ENCODE measurements around the gene LMTK3. TPM values are rescaled to one million over a fixed set of nuclear protein-coding genes. Genes with fewer than 3 reads are reported as not detected.

LMTK3 gene
- total RNA-seq, 1 donor = not detected

DNA sequence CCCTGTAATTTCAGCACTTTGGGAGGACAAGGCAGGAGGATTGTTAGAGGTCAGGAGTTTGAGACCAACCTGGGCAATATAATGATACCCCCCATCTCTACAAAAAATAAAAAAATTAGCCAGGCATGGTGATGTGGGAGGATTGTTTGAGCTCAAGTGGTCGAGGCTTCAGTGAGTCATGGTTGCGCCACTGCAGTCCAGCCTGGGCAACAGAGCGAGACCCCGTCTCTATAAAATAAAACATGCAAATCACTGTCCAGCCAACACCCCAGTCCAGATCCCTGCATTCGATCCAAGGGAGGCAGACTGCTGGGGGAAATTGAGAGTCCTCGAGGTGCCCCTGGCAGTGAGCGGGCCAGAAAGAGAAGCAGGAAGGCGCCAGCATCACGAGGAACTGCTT, 35.5 kb downstream of the LMTK3 start:
- Histone ChIP-seq H3K9me3 (ENCODE audit: low read depth, low read length) (no peaks in the 10 kb centered on the region), H3K27me3 (ENCODE audit: insufficient read depth, low read length) (no peaks in the 10 kb centered on the region), H3K36me3 (ENCODE audit: insufficient read depth, low read length) (peaks cover 70% of the 10 kb centered on the region), H3K4me3 (ENCODE audit: insufficient read depth, low read length) (no peak overlapping the region), H3K4me2 (ENCODE audit: insufficient read depth, low read length) (no peak overlapping the region), H3K4me1 (ENCODE audit: insufficient read depth, low read length) (peaks cover 14% of the 10 kb centered on the region), H3K27ac (ENCODE audit: low read depth, low read length) (no peak overlapping the region), H2AFZ (ENCODE audit: low read length) (no peak overlapping the region), H3K79me2 (ENCODE audit: insufficient read depth, low read length) (peaks cover 8% of the 10 kb centered on the region), H4K20me1 (ENCODE audit: insufficient read depth, low read length) (peaks cover 20% of the 10 kb centered on the region)
- TF ChIP-seq, protein P1, sequence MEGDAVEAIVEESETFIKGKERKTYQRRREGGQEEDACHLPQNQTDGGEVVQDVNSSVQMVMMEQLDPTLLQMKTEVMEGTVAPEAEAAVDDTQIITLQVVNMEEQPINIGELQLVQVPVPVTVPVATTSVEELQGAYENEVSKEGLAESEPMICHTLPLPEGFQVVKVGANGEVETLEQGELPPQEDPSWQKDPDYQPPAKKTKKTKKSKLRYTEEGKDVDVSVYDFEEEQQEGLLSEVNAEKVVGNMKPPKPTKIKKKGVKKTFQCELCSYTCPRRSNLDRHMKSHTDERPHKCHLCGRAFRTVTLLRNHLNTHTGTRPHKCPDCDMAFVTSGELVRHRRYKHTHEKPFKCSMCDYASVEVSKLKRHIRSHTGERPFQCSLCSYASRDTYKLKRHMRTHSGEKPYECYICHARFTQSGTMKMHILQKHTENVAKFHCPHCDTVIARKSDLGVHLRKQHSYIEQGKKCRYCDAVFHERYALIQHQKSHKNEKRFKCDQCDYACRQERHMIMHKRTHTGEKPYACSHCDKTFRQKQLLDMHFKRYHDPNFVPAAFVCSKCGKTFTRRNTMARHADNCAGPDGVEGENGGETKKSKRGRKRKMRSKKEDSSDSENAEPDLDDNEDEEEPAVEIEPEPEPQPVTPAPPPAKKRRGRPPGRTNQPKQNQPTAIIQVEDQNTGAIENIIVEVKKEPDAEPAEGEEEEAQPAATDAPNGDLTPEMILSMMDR (IDR thresholded peaks at IDR 0.05; ENCODE audit: extremely low read depth, low read depth, low read length) = no peak
- peak; percentile 9 for DNase-seq (ENCODE audit: insufficient read length, low spot score, missing footprints)

- no peak overlapping the region for H2AFZ ChIP-seq (ENCODE audit: low read length)
- TF ChIP-seq, protein P1 (IDR thresholded peaks at IDR 0.05; ENCODE audit: extremely low read depth, low read depth, low read length) = no peak
- H3K4me1 ChIP-seq (ENCODE audit: insufficient read depth, low read length) = peaks cover 9% of the 10 kb centered on the region
- H3K27ac ChIP-seq (ENCODE audit: low read depth, low read length) = no peak overlapping the region
- no peak overlapping the region for H3K4me3 ChIP-seq (ENCODE audit: insufficient read depth, low read length)
- no peak overlapping the region for H3K4me2 ChIP-seq (ENCODE audit: insufficient read depth, low read length)
- no peaks in the 10 kb centered on the region for H3K9me3 ChIP-seq (ENCODE audit: low read depth, low read length)
- H3K79me2 ChIP-seq (ENCODE audit: insufficient read depth, low read length) = peaks cover 13% of the 10 kb centered on the region
- DNase-seq (ENCODE audit: insufficient read length, low spot score, missing footprints) = peak; percentile 26
- peaks cover 76% of the 10 kb centered on the region for H3K36me3 ChIP-seq (ENCODE audit: insufficient read depth, low read length)
- no peaks in the 10 kb centered on the region for H3K27me3 ChIP-seq (ENCODE audit: insufficient read depth, low read length)
- peaks cover 23% of the 10 kb centered on the region for H4K20me1 ChIP-seq (ENCODE audit: insufficient read depth, low read length)
Measured at GRCh38 chr19:48475369-48476068, 36.1 kb downstream of the LMTK3 start.

GRCh38 chr19:48474084-48474592, 37.5 kb downstream of the LMTK3 start:
- H3K27ac ChIP-seq (ENCODE audit: low read depth, low read length) = no peak overlapping the region
- peaks cover 22% of the 10 kb centered on the region for H3K79me2 ChIP-seq (ENCODE audit: insufficient read depth, low read length)
- H3K27me3 ChIP-seq (ENCODE audit: insufficient read depth, low read length) = no peaks in the 10 kb centered on the region
- peak; percentile 11 for DNase-seq (ENCODE audit: insufficient read length, low spot score, missing footprints)
- peaks cover 32% of the 10 kb centered on the region for H4K20me1 ChIP-seq (ENCODE audit: insufficient read depth, low read length)
- H2AFZ ChIP-seq (ENCODE audit: low read length) = no peak overlapping the region
- H3K4me3 ChIP-seq (ENCODE audit: insufficient read depth, low read length) = no peak overlapping the region
- H3K4me2 ChIP-seq (ENCODE audit: insufficient read depth, low read length) = no peak overlapping the region
- peaks cover 75% of the 10 kb centered on the region for H3K36me3 ChIP-seq (ENCODE audit: insufficient read depth, low read length)
- H3K4me1 ChIP-seq (ENCODE audit: insufficient read depth, low read length) = peaks cover 9% of the 10 kb centered on the region
- TF ChIP-seq, protein P1 (IDR thresholded peaks at IDR 0.05; ENCODE audit: extremely low read depth, low read depth, low read length) = no peak
- no peaks in the 10 kb centered on the region for H3K9me3 ChIP-seq (ENCODE audit: low read depth, low read length)

GRCh38 chr19:48473161-48473966, 38.3 kb downstream of the LMTK3 start:
- TF ChIP-seq, protein P1 (IDR thresholded peaks at IDR 0.05; ENCODE audit: extremely low read depth, low read depth, low read length) = no peak
- Histone ChIP-seq H3K79me2 (ENCODE audit: insufficient read depth, low read length) (peaks cover 22% of the 10 kb centered on the region), H2AFZ (ENCODE audit: low read length) (no peak overlapping the region), H3K4me1 (ENCODE audit: insufficient read depth, low read length) (peaks cover 11% of the 10 kb centered on the region), H3K9me3 (ENCODE audit: low read depth, low read length) (no peaks in the 10 kb centered on the region), H3K27me3 (ENCODE audit: insufficient read depth, low read length) (no peaks in the 10 kb centered on the region), H3K4me2 (ENCODE audit: insufficient read depth, low read length) (no peak overlapping the region), H3K4me3 (ENCODE audit: insufficient read depth, low read length) (no peak overlapping the region), H4K20me1 (ENCODE audit: insufficient read depth, low read length) (peaks cover 32% of the 10 kb centered on the region), H3K27ac (ENCODE audit: low read depth, low read length) (no peak overlapping the region), H3K36me3 (ENCODE audit: insufficient read depth, low read length) (peaks cover 73% of the 10 kb centered on the region)
- DNase-seq (ENCODE audit: insufficient read length, low spot score, missing footprints) = peak; percentile 44
